Measurements from ENCODE around the gene AKR7A3.

DNA sequence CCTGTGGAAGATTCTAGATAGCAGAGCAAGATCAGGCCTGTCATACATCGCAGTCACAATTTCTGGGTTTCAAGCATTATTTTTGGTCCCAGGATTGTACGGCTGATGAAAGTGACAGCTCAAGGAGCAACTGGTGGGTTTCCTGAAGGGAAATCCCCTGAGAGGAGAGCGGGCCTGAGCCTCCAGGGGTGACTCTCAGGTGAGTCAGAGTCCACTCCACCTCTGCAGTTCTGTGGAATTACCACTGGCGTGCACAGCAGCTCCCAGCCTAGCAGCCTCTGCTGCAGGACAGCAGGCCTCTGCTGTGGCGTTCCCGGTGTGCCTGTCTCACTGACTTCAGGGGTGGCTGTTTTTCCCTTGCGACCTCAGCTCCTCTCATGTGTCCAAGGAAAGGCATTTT, 48.0 kb upstream of the AKR7A3 start:
- TF ChIP-seq, protein P1, sequence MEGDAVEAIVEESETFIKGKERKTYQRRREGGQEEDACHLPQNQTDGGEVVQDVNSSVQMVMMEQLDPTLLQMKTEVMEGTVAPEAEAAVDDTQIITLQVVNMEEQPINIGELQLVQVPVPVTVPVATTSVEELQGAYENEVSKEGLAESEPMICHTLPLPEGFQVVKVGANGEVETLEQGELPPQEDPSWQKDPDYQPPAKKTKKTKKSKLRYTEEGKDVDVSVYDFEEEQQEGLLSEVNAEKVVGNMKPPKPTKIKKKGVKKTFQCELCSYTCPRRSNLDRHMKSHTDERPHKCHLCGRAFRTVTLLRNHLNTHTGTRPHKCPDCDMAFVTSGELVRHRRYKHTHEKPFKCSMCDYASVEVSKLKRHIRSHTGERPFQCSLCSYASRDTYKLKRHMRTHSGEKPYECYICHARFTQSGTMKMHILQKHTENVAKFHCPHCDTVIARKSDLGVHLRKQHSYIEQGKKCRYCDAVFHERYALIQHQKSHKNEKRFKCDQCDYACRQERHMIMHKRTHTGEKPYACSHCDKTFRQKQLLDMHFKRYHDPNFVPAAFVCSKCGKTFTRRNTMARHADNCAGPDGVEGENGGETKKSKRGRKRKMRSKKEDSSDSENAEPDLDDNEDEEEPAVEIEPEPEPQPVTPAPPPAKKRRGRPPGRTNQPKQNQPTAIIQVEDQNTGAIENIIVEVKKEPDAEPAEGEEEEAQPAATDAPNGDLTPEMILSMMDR (IDR thresholded peaks at IDR 0.05) = no peak
- no peak for TF ChIP-seq POLR2A (IDR thresholded peaks at IDR 0.05)
